SK-N-SH treated with all-trans-retinoic acid at 6 μM for 48 hours (cell line): Measurements from ENCODE around the gene DLL4.

Source experiments
- OSR1 ChIP-seq: fragments of 250-450 bp; sonication (Bioruptor Pico); IDR thresholded peaks from 2 replicates; pipeline ENCODE4 v1.8.0; 2022; ENCODE audit warnings: moderate library complexity, mild to moderate bottlenecking, inconsistent platforms
- TCF4 ChIP-seq: fragments of 250-450 bp; sonication (Bioruptor Pico); IDR thresholded peaks from 2 replicates; pipeline ENCODE4 v1.8.0; 2021; ENCODE audit warnings: mild to moderate bottlenecking, moderate library complexity, borderline replicate concordance
- ZFP3 ChIP-seq: fragments of 250-450 bp; sonication (Bioruptor Pico); IDR thresholded peaks from 2 replicates; pipeline ENCODE4 v1.5.0; 2020; ENCODE audit warnings: mild to moderate bottlenecking, moderate library complexity
- TF ChIP-seq, protein P1 (sequence below): fragments of 250-450 bp; sonication (Bioruptor Pico); IDR thresholded peaks from 2 replicates; pipeline ENCODE4 v1.5.0; 2020; ENCODE audit warnings: mild to moderate bottlenecking, moderate library complexity
- TF ChIP-seq, protein P2 (sequence below): fragments of 250-450 bp; sonication (Bioruptor Pico); IDR thresholded peaks from 2 replicates; pipeline ENCODE4 v1.5.1; 2020; ENCODE audit warnings: low read depth, mild to moderate bottlenecking, moderate library complexity

DNA sequence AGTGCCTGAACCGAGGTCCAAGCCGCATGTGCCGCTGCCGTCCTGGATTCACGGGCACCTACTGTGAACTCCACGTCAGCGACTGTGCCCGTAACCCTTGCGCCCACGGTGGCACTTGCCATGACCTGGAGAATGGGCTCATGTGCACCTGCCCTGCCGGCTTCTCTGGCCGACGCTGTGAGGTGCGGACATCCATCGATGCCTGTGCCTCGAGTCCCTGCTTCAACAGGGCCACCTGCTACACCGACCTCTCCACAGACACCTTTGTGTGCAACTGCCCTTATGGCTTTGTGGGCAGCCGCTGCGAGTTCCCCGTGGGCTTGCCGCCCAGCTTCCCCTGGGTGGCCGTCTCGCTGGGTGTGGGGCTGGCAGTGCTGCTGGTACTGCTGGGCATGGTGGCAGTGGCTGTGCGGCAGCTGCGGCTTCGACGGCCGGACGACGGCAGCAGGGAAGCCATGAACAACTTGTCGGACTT is 7.1 kb downstream of the DLL4 start:
- TF ChIP-seq, protein P1, sequence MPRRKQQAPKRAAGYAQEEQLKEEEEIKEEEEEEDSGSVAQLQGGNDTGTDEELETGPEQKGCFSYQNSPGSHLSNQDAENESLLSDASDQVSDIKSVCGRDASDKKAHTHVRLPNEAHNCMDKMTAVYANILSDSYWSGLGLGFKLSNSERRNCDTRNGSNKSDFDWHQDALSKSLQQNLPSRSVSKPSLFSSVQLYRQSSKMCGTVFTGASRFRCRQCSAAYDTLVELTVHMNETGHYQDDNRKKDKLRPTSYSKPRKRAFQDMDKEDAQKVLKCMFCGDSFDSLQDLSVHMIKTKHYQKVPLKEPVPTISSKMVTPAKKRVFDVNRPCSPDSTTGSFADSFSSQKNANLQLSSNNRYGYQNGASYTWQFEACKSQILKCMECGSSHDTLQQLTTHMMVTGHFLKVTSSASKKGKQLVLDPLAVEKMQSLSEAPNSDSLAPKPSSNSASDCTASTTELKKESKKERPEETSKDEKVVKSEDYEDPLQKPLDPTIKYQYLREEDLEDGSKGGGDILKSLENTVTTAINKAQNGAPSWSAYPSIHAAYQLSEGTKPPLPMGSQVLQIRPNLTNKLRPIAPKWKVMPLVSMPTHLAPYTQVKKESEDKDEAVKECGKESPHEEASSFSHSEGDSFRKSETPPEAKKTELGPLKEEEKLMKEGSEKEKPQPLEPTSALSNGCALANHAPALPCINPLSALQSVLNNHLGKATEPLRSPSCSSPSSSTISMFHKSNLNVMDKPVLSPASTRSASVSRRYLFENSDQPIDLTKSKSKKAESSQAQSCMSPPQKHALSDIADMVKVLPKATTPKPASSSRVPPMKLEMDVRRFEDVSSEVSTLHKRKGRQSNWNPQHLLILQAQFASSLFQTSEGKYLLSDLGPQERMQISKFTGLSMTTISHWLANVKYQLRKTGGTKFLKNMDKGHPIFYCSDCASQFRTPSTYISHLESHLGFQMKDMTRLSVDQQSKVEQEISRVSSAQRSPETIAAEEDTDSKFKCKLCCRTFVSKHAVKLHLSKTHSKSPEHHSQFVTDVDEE = no peak
- TF ChIP-seq ZFP3 (CRISPR knock-in tag) (no peak), OSR1 (CRISPR knock-in tag) (no peak), TCF4 (no peak)
- TF ChIP-seq, protein P2, sequence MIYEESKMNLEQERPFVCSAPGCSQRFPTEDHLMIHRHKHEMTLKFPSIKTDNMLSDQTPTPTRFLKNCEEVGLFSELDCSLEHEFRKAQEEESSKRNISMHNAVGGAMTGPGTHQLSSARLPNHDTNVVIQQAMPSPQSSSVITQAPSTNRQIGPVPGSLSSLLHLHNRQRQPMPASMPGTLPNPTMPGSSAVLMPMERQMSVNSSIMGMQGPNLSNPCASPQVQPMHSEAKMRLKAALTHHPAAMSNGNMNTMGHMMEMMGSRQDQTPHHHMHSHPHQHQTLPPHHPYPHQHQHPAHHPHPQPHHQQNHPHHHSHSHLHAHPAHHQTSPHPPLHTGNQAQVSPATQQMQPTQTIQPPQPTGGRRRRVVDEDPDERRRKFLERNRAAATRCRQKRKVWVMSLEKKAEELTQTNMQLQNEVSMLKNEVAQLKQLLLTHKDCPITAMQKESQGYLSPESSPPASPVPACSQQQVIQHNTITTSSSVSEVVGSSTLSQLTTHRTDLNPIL (CRISPR knock-in tag) = no peak
